Measurements from ENCODE around the gene ECT2L.

ECT2L gene

DNA sequence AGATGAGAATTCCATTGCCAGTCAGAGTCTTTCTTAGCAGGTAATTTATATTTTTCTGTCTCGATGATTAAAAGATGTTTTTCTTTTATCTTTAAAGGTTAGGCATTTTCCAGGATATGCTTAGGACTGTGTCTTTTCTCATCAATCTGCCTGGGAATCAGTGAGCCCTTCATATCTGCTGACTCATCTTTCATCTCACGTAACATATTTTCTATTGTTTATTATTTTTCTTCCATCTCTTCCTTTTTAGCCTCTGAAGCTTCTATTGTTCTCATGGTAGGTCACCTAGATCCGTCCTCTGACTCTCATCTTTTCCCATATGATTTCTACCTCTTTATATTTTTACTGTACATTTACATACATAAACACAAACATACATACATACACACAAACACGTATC is 13.6 kb upstream of the ECT2L start:
- intact Hi-C loops (cut with DNase I; ENCODE audit: low total_unique reads): no loop called here
- Histone ChIP-seq H3K27ac (no peak overlapping the region), H3K4me3 (no peak overlapping the region), H3K4me1 (peaks cover 0 to 6% (median 0%) of the 10 kb centered on the region in 4 donors), H3K9me3 (no peaks in the 10 kb centered on the region), H3K36me3 (peaks cover 36 to 87% (median 43%) of the 10 kb centered on the region in 3 donors), H3K27me3 (no peaks in the 10 kb centered on the region)
- TF ChIP-seq, protein P1, sequence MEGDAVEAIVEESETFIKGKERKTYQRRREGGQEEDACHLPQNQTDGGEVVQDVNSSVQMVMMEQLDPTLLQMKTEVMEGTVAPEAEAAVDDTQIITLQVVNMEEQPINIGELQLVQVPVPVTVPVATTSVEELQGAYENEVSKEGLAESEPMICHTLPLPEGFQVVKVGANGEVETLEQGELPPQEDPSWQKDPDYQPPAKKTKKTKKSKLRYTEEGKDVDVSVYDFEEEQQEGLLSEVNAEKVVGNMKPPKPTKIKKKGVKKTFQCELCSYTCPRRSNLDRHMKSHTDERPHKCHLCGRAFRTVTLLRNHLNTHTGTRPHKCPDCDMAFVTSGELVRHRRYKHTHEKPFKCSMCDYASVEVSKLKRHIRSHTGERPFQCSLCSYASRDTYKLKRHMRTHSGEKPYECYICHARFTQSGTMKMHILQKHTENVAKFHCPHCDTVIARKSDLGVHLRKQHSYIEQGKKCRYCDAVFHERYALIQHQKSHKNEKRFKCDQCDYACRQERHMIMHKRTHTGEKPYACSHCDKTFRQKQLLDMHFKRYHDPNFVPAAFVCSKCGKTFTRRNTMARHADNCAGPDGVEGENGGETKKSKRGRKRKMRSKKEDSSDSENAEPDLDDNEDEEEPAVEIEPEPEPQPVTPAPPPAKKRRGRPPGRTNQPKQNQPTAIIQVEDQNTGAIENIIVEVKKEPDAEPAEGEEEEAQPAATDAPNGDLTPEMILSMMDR (IDR thresholded peaks at IDR 0.05): no peak
- no peak for DNase-seq

DNA sequence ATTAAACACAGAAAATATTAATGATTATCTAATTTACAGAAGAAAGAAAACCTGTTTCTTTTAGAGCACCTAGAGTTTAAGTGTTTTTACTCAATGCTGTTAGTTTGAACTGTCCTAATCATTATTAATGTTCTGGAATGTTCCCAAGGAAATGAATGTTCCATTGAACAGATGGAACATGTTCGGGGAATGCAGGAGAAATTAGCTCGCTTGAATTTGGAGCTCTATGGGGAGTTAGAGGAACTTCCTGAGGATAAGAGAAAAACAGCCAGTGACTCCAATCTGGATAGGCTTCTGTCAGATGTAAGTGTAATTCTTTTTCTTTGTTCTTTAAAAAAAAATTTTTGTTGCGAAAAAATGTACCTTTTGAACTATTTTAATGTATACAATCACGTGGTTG is 10.8 kb upstream of the ECT2L start:
- Histone ChIP-seq H3K9me3 (no peaks in the 10 kb centered on the region), H3K4me1 (peaks cover 0 to 6% (median 0%) of the 10 kb centered on the region in 4 donors), H3K36me3 (peaks cover 39 to 75% (median 64%) of the 10 kb centered on the region in 3 donors), H3K4me3 (no peak overlapping the region), H3K27me3 (no peaks in the 10 kb centered on the region), H3K27ac (no peak overlapping the region)
- TF ChIP-seq, protein P1 (IDR thresholded peaks at IDR 0.05): no peak
- no peak for DNase-seq
- intact Hi-C loops (cut with DNase I; ENCODE audit: low total_unique reads): no loop called here

DNA sequence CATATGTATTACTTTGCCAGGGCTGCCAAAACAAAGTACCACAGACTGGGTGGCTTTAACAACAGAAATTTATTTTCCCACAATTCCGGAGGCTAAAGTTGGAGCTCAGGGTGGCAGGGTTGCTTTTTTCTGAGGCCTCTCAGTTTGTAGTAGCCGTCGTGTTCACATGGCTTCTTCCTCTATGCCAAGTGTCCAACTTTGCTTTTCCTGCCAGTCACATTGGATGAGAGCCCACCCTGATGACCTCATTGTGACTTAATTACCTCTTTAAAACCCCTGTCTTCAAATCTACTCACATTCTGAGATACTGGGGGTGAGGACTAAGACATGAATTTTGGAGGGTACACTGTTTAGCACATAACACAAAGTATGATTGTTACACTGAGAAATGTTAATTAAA is 9.9 kb upstream of the ECT2L start:
- no peak overlapping the region for H3K27ac ChIP-seq

DNA sequence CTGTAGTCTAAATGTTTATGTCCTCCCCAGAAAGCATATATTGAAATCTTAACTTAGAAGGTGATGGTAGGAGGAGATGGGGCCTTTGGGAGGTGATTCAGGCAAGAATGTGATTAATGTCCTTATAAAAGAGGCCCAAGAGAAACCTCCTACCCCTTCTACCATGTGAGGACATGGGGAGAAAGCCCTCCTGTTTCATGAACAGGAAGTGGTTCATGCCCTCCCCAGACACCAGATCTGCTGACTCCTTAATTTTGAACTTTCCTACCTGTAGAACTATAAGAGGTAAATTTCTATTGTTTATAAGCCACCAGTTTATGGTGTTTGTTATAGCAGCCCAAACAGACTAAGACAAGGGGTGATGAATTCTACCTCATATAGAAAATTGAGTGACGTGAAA is 8.7 kb upstream of the ECT2L start:
- Histone ChIP-seq H3K36me3 (peaks cover 39 to 77% (median 67%) of the 10 kb centered on the region in 3 donors), H3K9me3 (no peaks in the 10 kb centered on the region), H3K4me3 (no peak overlapping the region), H3K27ac (no peak overlapping the region), H3K27me3 (no peaks in the 10 kb centered on the region), H3K4me1 (peaks cover 0 to 6% (median 0%) of the 10 kb centered on the region in 4 donors)
- no peak for DNase-seq
- TF ChIP-seq, protein P1 (IDR thresholded peaks at IDR 0.05): no peak
- intact Hi-C loops (cut with DNase I; ENCODE audit: low total_unique reads): no loop called here

More for the DNA sequence above, 9.9 kb upstream of the ECT2L start:
- TF ChIP-seq, protein P1 (IDR thresholded peaks at IDR 0.05): no peak
- H3K4me3 ChIP-seq: no peak overlapping the region
- H3K27me3 ChIP-seq: no peaks in the 10 kb centered on the region
- peaks cover 0 to 6% (median 0%) of the 10 kb centered on the region in 4 donors for H3K4me1 ChIP-seq
- intact Hi-C loops (cut with DNase I; ENCODE audit: low total_unique reads): no loop called here
- DNase-seq: no peak
- H3K9me3 ChIP-seq: no peaks in the 10 kb centered on the region
- peaks cover 39 to 77% (median 70%) of the 10 kb centered on the region in 3 donors for H3K36me3 ChIP-seq

DNA sequence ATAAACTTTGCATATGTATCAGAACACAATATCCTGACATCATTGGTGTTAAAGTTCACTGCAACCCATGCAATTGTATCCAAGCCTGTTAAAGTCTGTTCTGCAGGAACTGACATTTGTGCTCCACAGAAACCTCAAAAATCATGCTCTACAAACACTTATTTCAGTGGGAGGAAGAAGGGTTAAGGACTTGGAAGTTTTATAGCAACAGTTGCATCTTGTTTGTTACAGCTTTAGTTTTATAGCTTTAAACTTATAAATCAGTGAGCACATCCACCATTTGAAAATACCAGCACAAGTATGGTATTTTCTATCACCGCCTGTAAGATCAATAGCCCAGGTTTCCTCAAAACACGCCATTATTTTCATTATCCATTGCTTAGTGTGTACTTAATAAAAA is 884 bp downstream of the ECT2L start:
- H3K4me3 ChIP-seq: no peak overlapping the region
- peaks cover 0 to 10% (median 0%) of the 10 kb centered on the region in 4 donors for H3K4me1 ChIP-seq
- H3K36me3 ChIP-seq: peaks cover 2 to 13% (median 8%) of the 10 kb centered on the region in 3 donors
- H3K9me3 ChIP-seq: no peaks in the 10 kb centered on the region
- no peak overlapping the region for H3K27ac ChIP-seq
- H3K27me3 ChIP-seq: no peaks in the 10 kb centered on the region
- DNase-seq: no peak
- TF ChIP-seq, protein P1 (IDR thresholded peaks at IDR 0.05): no peak
- intact Hi-C loops (cut with DNase I; ENCODE audit: low total_unique reads): no loop called here

Measured in tibial artery (tissue), 4 donors.